H9 (cell line): Measurements from ENCODE around the gene ABCA1. TPM values are rescaled to one million over a fixed set of nuclear protein-coding genes. Genes with fewer than 3 reads are reported as not detected.

Source experiments
- DNase-seq: peaks from one replicate; pipeline ENCODE4 v3.0.0-alpha.2; 2017
- H2AFZ ChIP-seq: one replicate; pipeline ENCODE4 v1.6.1; 2013; ENCODE audit warnings: mild to moderate bottlenecking, low read length, control low read depth, moderate library complexity
- H2AK5ac ChIP-seq: 2 replicates; pipeline ENCODE4 v1.6.1; 2013; ENCODE audit warnings: low read length, control low read depth, mixed read lengths; ENCODE audit not compliant: insufficient read length
- H2BK120ac ChIP-seq: one replicate; pipeline ENCODE4 v1.6.1; 2013; ENCODE audit warnings: low read depth, mild to moderate bottlenecking, low read length, control low read depth, inconsistent platforms; ENCODE audit not compliant: poor library complexity, severe bottlenecking
- H2BK12ac ChIP-seq: 2 replicates; pipeline ENCODE4 v1.6.1; 2013; ENCODE audit warnings: low read length, control low read depth, mixed read lengths, low read depth; ENCODE audit not compliant: insufficient read length
- H2BK15ac ChIP-seq: 2 replicates; pipeline ENCODE4 v1.6.1; 2013; ENCODE audit warnings: low read depth, low read length, control low read depth
- H2BK20ac ChIP-seq: one replicate; pipeline ENCODE4 v1.6.1; 2013; ENCODE audit warnings: low read depth, mild to moderate bottlenecking, low read length, control low read depth, inconsistent platforms; ENCODE audit not compliant: poor library complexity, severe bottlenecking
- H2BK5ac ChIP-seq: 2 replicates; pipeline ENCODE4 v1.6.1; 2013; ENCODE audit warnings: low read length, control low read depth, mixed read lengths; ENCODE audit not compliant: insufficient read length
- H3K14ac ChIP-seq: 2 replicates; pipeline ENCODE4 v1.6.1; 2013; ENCODE audit warnings: low read length, control low read depth; ENCODE audit not compliant: insufficient read depth
- H3K18ac ChIP-seq: 2 replicates; pipeline ENCODE4 v1.6.1; 2013; ENCODE audit warnings: low read depth, mild to moderate bottlenecking, mixed read lengths, low read length, control low read depth; ENCODE audit not compliant: insufficient read length
- H3K23ac ChIP-seq: 2 replicates; pipeline ENCODE4 v1.6.1; 2013; ENCODE audit warnings: low read length, control low read depth, mixed read lengths, low read depth; ENCODE audit not compliant: insufficient read length
- H3K23me2 ChIP-seq: 2 replicates; pipeline ENCODE4 v1.6.1; 2013; ENCODE audit warnings: low read depth, mild to moderate bottlenecking, mixed read lengths, low read length, control low read depth; ENCODE audit not compliant: insufficient read length, poor library complexity, severe bottlenecking
- H3K27ac ChIP-seq: 2 replicates; pipeline ENCODE4 v1.5.1; 2013; ENCODE audit warnings: low read length, control low read depth, mixed read lengths, low read depth; ENCODE audit not compliant: insufficient read length
- H3K27me3 ChIP-seq: 2 replicates; pipeline ENCODE4 v1.6.1; 2013; ENCODE audit warnings: low read length, control low read depth, inconsistent platforms; ENCODE audit not compliant: insufficient read depth
- H3K4ac ChIP-seq: 2 replicates; pipeline ENCODE4 v1.6.1; 2013; ENCODE audit warnings: low read depth, mild to moderate bottlenecking, control low read depth, inconsistent platforms, low read length, moderate library complexity
- H3K4me1 ChIP-seq: 2 replicates; pipeline ENCODE4 v1.6.1; 2013; ENCODE audit warnings: low read length, control low read depth, inconsistent platforms; ENCODE audit not compliant: insufficient read depth
- H3K4me2 ChIP-seq: 2 replicates; pipeline ENCODE4 v1.6.1; 2013; ENCODE audit warnings: low read length, control low read depth, mixed read lengths; ENCODE audit not compliant: insufficient read length, insufficient read depth
- H3K56ac ChIP-seq: 2 replicates; pipeline ENCODE4 v1.6.1; 2013; ENCODE audit warnings: low read depth, mild to moderate bottlenecking, mixed read lengths, low read length, control low read depth; ENCODE audit not compliant: insufficient read length
- H3K79me1 ChIP-seq: 2 replicates; pipeline ENCODE4 v1.6.1; 2013; ENCODE audit warnings: low read depth, mild to moderate bottlenecking, moderate library complexity, low read length, control low read depth, inconsistent platforms; ENCODE audit not compliant: insufficient read depth, poor library complexity, severe bottlenecking
- H3K79me2 ChIP-seq: 2 replicates; pipeline ENCODE4 v1.6.1; 2013; ENCODE audit warnings: low read length, control low read depth, inconsistent platforms; ENCODE audit not compliant: insufficient read depth
- H3K9ac ChIP-seq: 2 replicates; pipeline ENCODE4 v1.6.1; 2013; ENCODE audit warnings: low read length, control low read depth, mixed read lengths; ENCODE audit not compliant: insufficient read length; ENCODE audit errors: extremely low read depth
- H3K9me3 ChIP-seq: one replicate; pipeline ENCODE4 v1.6.1; 2013; ENCODE audit warnings: low read depth, low read length, inconsistent platforms; ENCODE audit not compliant: control insufficient read depth
- H3T11ph ChIP-seq: one replicate; pipeline ENCODE4 v1.6.1; 2013; ENCODE audit warnings: mild to moderate bottlenecking, low read length, control low read depth, inconsistent platforms
- H4K20me1 ChIP-seq: one replicate; pipeline ENCODE4 v1.6.1; 2013; ENCODE audit not compliant: control insufficient read depth, insufficient read length, insufficient read depth
- H4K5ac ChIP-seq: 2 replicates; pipeline ENCODE4 v1.6.1; 2013; ENCODE audit warnings: low read depth, mild to moderate bottlenecking, mixed read lengths, low read length, control low read depth; ENCODE audit not compliant: insufficient read length
- H4K8ac ChIP-seq: replicated peaks from 2 replicates; pipeline ENCODE4 v1.6.1; 2013; ENCODE audit warnings: low read length, control low read depth, mixed read lengths, low read depth; ENCODE audit not compliant: insufficient read length
- H4K91ac ChIP-seq: 2 replicates; pipeline ENCODE4 v1.6.1; 2013; ENCODE audit warnings: low read depth, mild to moderate bottlenecking, moderate library complexity, mixed read lengths, low read length, control low read depth; ENCODE audit not compliant: insufficient read length
- H3K27ac Mint-ChIP-seq, 3 experiments: 2 replicates in 2 of 3; 3 replicates in 1 of 3; pipeline ENCODE4 v1.8.0; 2020 to 2021; ENCODE audit warnings: mixed read lengths in 3 of 3, mild to moderate bottlenecking in 1 of 3, moderate library complexity in 1 of 3
- H3K27me3 Mint-ChIP-seq: 2 replicates; pipeline ENCODE4 v1.8.0; 2021; ENCODE audit warnings: low read depth, mild to moderate bottlenecking, moderate library complexity, mixed read lengths
- H3K36me3 Mint-ChIP-seq, 3 experiments: 2 replicates in 2 of 3; 3 replicates in 1 of 3; pipeline ENCODE4 v1.8.0; 2020 to 2021; ENCODE audit warnings: low read depth in 3 of 3, mixed read lengths in 3 of 3; ENCODE audit not compliant: insufficient read depth in 1 of 3
- H3K4me1 Mint-ChIP-seq, 2 experiments: 2 replicates each; pipeline ENCODE4 v1.8.0; 2020; ENCODE audit warnings: mixed read lengths in 2 of 2
- H3K4me3 Mint-ChIP-seq, 2 experiments: 2 replicates in 1 of 2; 3 replicates in 1 of 2; pipeline ENCODE4 v1.8.0; 2020 to 2021; ENCODE audit warnings: mild to moderate bottlenecking in 2 of 2, mixed read lengths in 2 of 2, moderate library complexity in 1 of 2
- H3K9me3 Mint-ChIP-seq, 2 experiments: 2 replicates in 1 of 2; 3 replicates in 1 of 2; pipeline ENCODE4 v1.8.0; 2020; ENCODE audit warnings: mild to moderate bottlenecking in 2 of 2, mixed read lengths in 2 of 2, moderate library complexity in 1 of 2
- CTCF ChIP-seq: fragments of 200-600 bp; sonication (generic); conservative IDR thresholded peaks from 3 replicates; pipeline ENCODE4 v1.8.0; 2021; ENCODE audit warnings: antibody characterized with exemption, mild to moderate bottlenecking
- WGBS: extraction: QIAGEN DNeasy Blood & Tissue Kit; methylation state at CpG from one replicate; pipeline ENCODE4 v1.1.7; 2013; ENCODE audit warnings: missing lambda C conversion rate, low lambda C conversion rate, mixed read lengths; ENCODE audit not compliant: insufficient read length; ENCODE audit errors: extremely low coverage; 5-methylcytosine and 5-hydroxymethylcytosine counted together
- total RNA-seq: library from RNA; stranded (reverse); gene quantifications from 2 replicates; pipeline ENCODE4 v1.2.1, GENCODE V29; 2021

Gene ABCA1
- total RNA-seq, 1 experiment from 2014 or later, result 16.6 TPM

DNA sequence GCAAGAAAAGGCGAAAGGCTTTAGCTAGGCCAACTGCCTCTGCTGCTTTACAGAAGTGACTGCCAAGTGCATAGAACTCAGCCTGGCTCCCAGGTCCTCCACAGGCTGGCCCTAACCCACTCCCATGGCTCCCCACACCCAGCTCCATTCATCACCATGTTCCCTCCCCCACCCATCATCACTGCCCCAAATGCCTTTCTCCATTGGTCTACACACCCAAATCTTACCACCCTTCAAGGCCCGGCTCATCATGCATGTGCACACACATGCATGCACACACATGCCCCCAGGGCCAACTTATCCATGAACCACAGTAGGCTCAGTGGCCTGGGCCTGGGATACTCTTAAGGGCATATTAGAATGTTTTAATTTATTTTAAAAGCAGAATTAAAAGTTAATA, 44.8 kb downstream of the ABCA1 start:
- Histone ChIP-seq H3K79me2 (no peaks in the 10 kb centered on the region), H3K4me1 (peaks cover 15% of the 10 kb centered on the region), H2BK15ac (no peak overlapping the region), H3K9me3 (no peaks in the 10 kb centered on the region), H3K18ac (no peak overlapping the region), H3K27me3 (no peaks in the 10 kb centered on the region), H2BK20ac (no peak overlapping the region), H4K91ac (no peak overlapping the region), H2BK5ac (no peak overlapping the region), H2AFZ (no peak overlapping the region), H3K4me2 (no peak overlapping the region), H2BK120ac (no peak overlapping the region), H3K23ac (no peak overlapping the region), H2BK12ac (no peak overlapping the region), H3K79me1 (no peaks in the 10 kb centered on the region), H3K4ac (no peak overlapping the region), H3K56ac (no peak overlapping the region), H3T11ph (no peak overlapping the region), H3K27ac (no peak overlapping the region), H3K9ac (no peak overlapping the region), H4K8ac (no peak overlapping the region), H4K5ac (no peak overlapping the region), H3K23me2 (no peaks in the 10 kb centered on the region), H3K14ac (no peak overlapping the region), H4K20me1 (no peaks in the 10 kb centered on the region), H2AK5ac (no peak overlapping the region)
- WGBS, result no CpG with 5 or more reads among the region's 2 CpGs
- H3K4me3 Mint-ChIP-seq, result no peak overlapping the region; a peak in 1 of 5 replicates
- peaks cover 6 to 47% (median 44%) of the 10 kb centered on the region in 3 experiments; a peak in 6 of 7 replicates for H3K36me3 Mint-ChIP-seq
- H3K9me3 Mint-ChIP-seq, result peaks cover 0 to 3% of the 10 kb centered on the region in 2 experiments; a peak in 2 of 5 replicates
- TF ChIP-seq CTCF, result no peak
- peaks cover 27% of the 10 kb centered on the region for H3K27me3 Mint-ChIP-seq
- DNase-seq, result no peak
- peaks cover 70% of the 10 kb centered on the region in 2 experiments for H3K4me1 Mint-ChIP-seq
- H3K27ac Mint-ChIP-seq, result no peak overlapping the region
